Activated CD4-positive, alpha-beta T cell treated with anti-CD3 and anti-CD28 coated beads, Interleukin-2, amount 10 ng/mL, durations not matched to agents 7 days and 5 days (primary cell): ENCODE data around the gene AOPEP. TPM values are rescaled to one million over a fixed set of nuclear protein-coding genes. Genes with fewer than 3 reads are reported as not detected.

Experiments used
- CTCF ChIA-PET: fragments of 350-600 bp; sonication (Branson Sonifier 250); formaldehyde crosslinking; loops from one replicate; lab custom pipeline; 2021; ENCODE audit warnings: antibody characterized with exemption; lab: Charles Lee
- POLR2A ChIA-PET: fragments of 350-600 bp; sonication (Branson Sonifier 250); formaldehyde crosslinking; loops from one replicate; lab custom pipeline; 2021; ENCODE audit warnings: antibody characterized with exemption; lab: Charles Lee
- DNase-seq: peaks from one replicate; pipeline ENCODE4 v3.0.0-alpha.2; 2020
- H3K27ac Mint-ChIP-seq: one replicate; pipeline ENCODE4 v1.8.0; 2021; ENCODE audit warnings: mild to moderate bottlenecking, moderate library complexity, mixed read lengths
- H3K27me3 Mint-ChIP-seq: one replicate; pipeline ENCODE4 v1.8.0; 2021; ENCODE audit warnings: mixed read lengths
- H3K36me3 Mint-ChIP-seq: one replicate; pipeline ENCODE4 v1.8.0; 2021; ENCODE audit warnings: low read depth, mixed read lengths
- H3K4me1 Mint-ChIP-seq: one replicate; pipeline ENCODE4 v1.8.0; 2021; ENCODE audit warnings: mixed read lengths
- H3K4me3 Mint-ChIP-seq: one replicate; pipeline ENCODE4 v1.8.0; 2021; ENCODE audit warnings: mild to moderate bottlenecking, moderate library complexity, mixed read lengths
- H3K9me3 Mint-ChIP-seq: one replicate; pipeline ENCODE4 v1.8.0; 2021; ENCODE audit warnings: mixed read lengths
- total RNA-seq, 2 experiments: library from RNA; stranded (reverse); gene quantifications; one replicate each; pipeline ENCODE4 v1.2.3, GENCODE V29; 2021

AOPEP gene
- total RNA-seq, 2 experiments from 2014 or later: 9.7 to 10.7 TPM

- ChIA-PET CTCF (no interaction called here), POLR2A (no interaction called here)
- no peak for DNase-seq
- Mint-ChIP-seq H3K36me3 (no peaks in the 10 kb centered on the region), H3K27me3 (peaks cover 3% of the 10 kb centered on the region), H3K4me1 (peaks cover 14% of the 10 kb centered on the region), H3K27ac (no peak overlapping the region), H3K9me3 (no peaks in the 10 kb centered on the region), H3K4me3 (no peak overlapping the region)
These were observed 254.6 kb downstream of the AOPEP start for GRCh38 chr9:94980947-94981722.

GRCh38 chr9:94981723-94982090 is 255.2 kb downstream of the AOPEP start:
- Mint-ChIP-seq H3K4me1 (peaks cover 14% of the 10 kb centered on the region), H3K27ac (no peak overlapping the region), H3K9me3 (no peaks in the 10 kb centered on the region), H3K27me3 (peaks cover 3% of the 10 kb centered on the region), H3K36me3 (no peaks in the 10 kb centered on the region), H3K4me3 (no peak overlapping the region)
- ChIA-PET CTCF (no interaction called here), POLR2A (no interaction called here)
- DNase-seq: no peak

GRCh38 chr9:94982211-94982610 is 255.7 kb downstream of the AOPEP start:
- Mint-ChIP-seq H3K36me3 (no peaks in the 10 kb centered on the region), H3K27ac (no peak overlapping the region), H3K27me3 (peaks cover 3% of the 10 kb centered on the region), H3K4me1 (peaks cover 14% of the 10 kb centered on the region), H3K9me3 (no peaks in the 10 kb centered on the region), H3K4me3 (no peak overlapping the region)
- POLR2A ChIA-PET: no interaction called here
- DNase-seq: no peak
- CTCF ChIA-PET: no interaction called here

- CTCF ChIA-PET: interaction anchor here (0.6 to 0.7 kb wide), 2 partner anchors 77 to 536 kb away, joined by 3 to 4 read pairs; no protein-coding TSS in a partner anchor
- POLR2A ChIA-PET: interaction anchor here (0.5 kb wide), 1 partner anchor 135 kb away, joined by 5 read pairs; no protein-coding TSS in a partner anchor
These were observed 257.1 kb downstream of the AOPEP start for GRCh38 chr9:94983552-94983951.

GRCh38 chr9:94984891-94985476 is 258.5 kb downstream of the AOPEP start:
- Mint-ChIP-seq H3K27me3 (peaks cover 3% of the 10 kb centered on the region), H3K9me3 (no peaks in the 10 kb centered on the region), H3K36me3 (no peaks in the 10 kb centered on the region), H3K4me3 (no peak overlapping the region), H3K4me1 (peaks cover 14% of the 10 kb centered on the region), H3K27ac (no peak overlapping the region)
- POLR2A ChIA-PET: no interaction called here
- CTCF ChIA-PET: interaction anchor here (3.2 kb wide), 1 partner anchor 11 kb away, joined by 9 read pairs; no protein-coding TSS in a partner anchor
- DNase-seq: peak; percentile 25

More at GRCh38 chr9:94983552-94983951, 257.1 kb downstream of the AOPEP start:
- Mint-ChIP-seq H3K36me3 (no peaks in the 10 kb centered on the region), H3K27me3 (peaks cover 3% of the 10 kb centered on the region), H3K4me3 (no peak overlapping the region), H3K9me3 (no peaks in the 10 kb centered on the region), H3K27ac (no peak overlapping the region), H3K4me1 (peaks cover 14% of the 10 kb centered on the region)
- no peak for DNase-seq

- Mint-ChIP-seq H3K9me3 (no peaks in the 10 kb centered on the region), H3K27ac (no peak overlapping the region), H3K4me1 (peaks cover 14% of the 10 kb centered on the region), H3K4me3 (no peak overlapping the region), H3K27me3 (peaks cover 3% of the 10 kb centered on the region), H3K36me3 (no peaks in the 10 kb centered on the region)
- no peak for DNase-seq
- CTCF ChIA-PET: interaction anchor here (0.6 to 3.2 kb wide), 3 partner anchors 10 to 39 kb away, joined by 3 to 9 read pairs (median 4); no protein-coding TSS in a partner anchor
- POLR2A ChIA-PET: no interaction called here
These were observed 259.1 kb downstream of the AOPEP start for GRCh38 chr9:94985649-94986048.

GRCh38 chr9:94987731-94988130 is 261.2 kb downstream of the AOPEP start:
- ChIA-PET POLR2A (no interaction called here), CTCF (interaction anchor here (1.4 to 1.5 kb wide), 2 partner anchors 9 to 11 kb away, joined by 3 to 4 read pairs; no protein-coding TSS in a partner anchor)
- peaks cover 3% of the 10 kb centered on the region for H3K27me3 Mint-ChIP-seq
- H3K9me3 Mint-ChIP-seq: no peaks in the 10 kb centered on the region
- H3K36me3 Mint-ChIP-seq: no peaks in the 10 kb centered on the region
- H3K27ac Mint-ChIP-seq: no peak overlapping the region
- DNase-seq: no peak
- H3K4me1 Mint-ChIP-seq: peaks cover 14% of the 10 kb centered on the region
- H3K4me3 Mint-ChIP-seq: no peak overlapping the region

GRCh38 chr9:94990897-94991561 is 264.5 kb downstream of the AOPEP start:
- no peak overlapping the region for H3K27ac Mint-ChIP-seq
- ChIA-PET CTCF (interaction anchor here (1.1 kb wide), 1 partner anchor 289 kb away, joined by 4 read pairs; no protein-coding TSS in a partner anchor), POLR2A (interaction anchor here (0.6 kb wide), 1 partner anchor 405 kb away, joined by 3 read pairs; no protein-coding TSS in a partner anchor)
- H3K4me3 Mint-ChIP-seq: no peak overlapping the region
- DNase-seq: no peak
- no peaks in the 10 kb centered on the region for H3K4me1 Mint-ChIP-seq
- no peaks in the 10 kb centered on the region for H3K27me3 Mint-ChIP-seq
- H3K36me3 Mint-ChIP-seq: no peaks in the 10 kb centered on the region
- no peaks in the 10 kb centered on the region for H3K9me3 Mint-ChIP-seq

- H3K27ac Mint-ChIP-seq: no peak overlapping the region
These were observed 265.7 kb downstream of the AOPEP start for GRCh38 chr9:94991961-94992907.

GRCh38 chr9:94993160-94993820 is 266.8 kb downstream of the AOPEP start:
- Mint-ChIP-seq H3K27ac (no peak overlapping the region), H3K9me3 (no peaks in the 10 kb centered on the region), H3K27me3 (peaks cover 3% of the 10 kb centered on the region), H3K36me3 (no peaks in the 10 kb centered on the region), H3K4me1 (no peaks in the 10 kb centered on the region), H3K4me3 (no peak overlapping the region)
- DNase-seq: no peak
- CTCF ChIA-PET: no interaction called here
- POLR2A ChIA-PET: no interaction called here

More at GRCh38 chr9:94991961-94992907, 265.7 kb downstream of the AOPEP start:
- ChIA-PET CTCF (interaction anchor here (1.1 kb wide), 1 partner anchor 290 kb away, joined by 4 read pairs; no protein-coding TSS in a partner anchor), POLR2A (no interaction called here)
- Mint-ChIP-seq H3K4me3 (no peak overlapping the region), H3K4me1 (no peaks in the 10 kb centered on the region), H3K9me3 (no peaks in the 10 kb centered on the region), H3K27me3 (no peaks in the 10 kb centered on the region), H3K36me3 (no peaks in the 10 kb centered on the region)
- DNase-seq: no peak

GRCh38 chr9:94993821-94994165 is 267.3 kb downstream of the AOPEP start:
- no peak for DNase-seq
- no peaks in the 10 kb centered on the region for H3K9me3 Mint-ChIP-seq
- H3K27ac Mint-ChIP-seq: no peak overlapping the region
- ChIA-PET POLR2A (no interaction called here), CTCF (interaction anchor here (1.7 to 3.4 kb wide), 3 partner anchors 8 to 17 kb away, joined by 3 to 9 read pairs (median 5); no protein-coding TSS in a partner anchor)
- no peaks in the 10 kb centered on the region for H3K36me3 Mint-ChIP-seq
- peaks cover 3% of the 10 kb centered on the region for H3K27me3 Mint-ChIP-seq
- H3K4me1 Mint-ChIP-seq: no peaks in the 10 kb centered on the region
- no peak overlapping the region for H3K4me3 Mint-ChIP-seq
